GM12873 (cell line): ENCODE data around the gene WIPF2.

Experiments used
- CTCF ChIP-seq: IDR thresholded peaks from 2 replicates; pipeline ENCODE4 v1.5.1; 2012; ENCODE audit warnings: low read depth, mild to moderate bottlenecking, moderate library complexity, low read length, control low read depth; ENCODE audit not compliant: insufficient read depth; ENCODE audit errors: missing control alignments

Gene WIPF2

GRCh38 chr17:40197550-40197949 lies 21.6 kb upstream of the WIPF2 start:
- TF ChIP-seq CTCF = no peak

GRCh38 chr17:40198576-40198975 lies 20.5 kb upstream of the WIPF2 start:
- TF ChIP-seq CTCF = no peak

- TF ChIP-seq CTCF = no peak
Observed at GRCh38 chr17:40203131-40203530, 16.0 kb upstream of the WIPF2 start.

- no peak for TF ChIP-seq CTCF
Observed at GRCh38 chr17:40209404-40210093, 9.6 kb upstream of the WIPF2 start.

GRCh38 chr17:40218006-40218739 lies 931 bp upstream of the WIPF2 start:
- TF ChIP-seq CTCF = no peak

GRCh38 chr17:40219594-40220338 lies 662 bp downstream of the WIPF2 start:
- no peak for TF ChIP-seq CTCF
